ENCODE data around the gene LTBR.
A peak's percentile ranks its signal among the peaks of the same experiment; 100 is the strongest.
"Not testable (repeated sequence)": the region's sequence is repeated elsewhere in the genome, so short reads cannot be mapped to it uniquely, and the experiment has no call there.

Gene LTBR

DNA sequence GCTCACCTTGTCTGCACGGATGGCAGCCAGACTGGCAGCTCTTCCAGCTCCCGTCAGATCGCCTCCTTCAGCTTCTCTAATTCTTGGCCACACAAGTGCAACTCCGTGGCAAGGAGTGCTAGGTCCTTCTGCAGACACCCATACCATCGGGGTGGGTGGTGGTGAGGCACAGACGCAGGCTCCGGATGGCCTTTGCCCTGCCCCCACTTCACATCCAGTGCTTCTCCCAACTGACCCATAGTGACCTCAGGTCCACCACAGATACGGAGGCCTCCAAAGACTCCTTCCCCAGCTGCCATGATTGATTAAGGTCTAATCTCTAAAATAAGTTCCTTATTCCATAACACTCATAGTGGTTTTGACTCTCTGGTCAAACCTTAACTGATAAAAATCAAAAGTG, 40.9 kb downstream of the LTBR start:
- no peak for DNase-seq (ENCODE audit: low read depth in 2 of 2, low spot score in 1 of 2)

- no peak for DNase-seq (ENCODE audit: low read depth in 2 of 2, low spot score in 1 of 2)
Measured at GRCh38 chr12:6425590-6426531, 41.9 kb downstream of the LTBR start.

DNA sequence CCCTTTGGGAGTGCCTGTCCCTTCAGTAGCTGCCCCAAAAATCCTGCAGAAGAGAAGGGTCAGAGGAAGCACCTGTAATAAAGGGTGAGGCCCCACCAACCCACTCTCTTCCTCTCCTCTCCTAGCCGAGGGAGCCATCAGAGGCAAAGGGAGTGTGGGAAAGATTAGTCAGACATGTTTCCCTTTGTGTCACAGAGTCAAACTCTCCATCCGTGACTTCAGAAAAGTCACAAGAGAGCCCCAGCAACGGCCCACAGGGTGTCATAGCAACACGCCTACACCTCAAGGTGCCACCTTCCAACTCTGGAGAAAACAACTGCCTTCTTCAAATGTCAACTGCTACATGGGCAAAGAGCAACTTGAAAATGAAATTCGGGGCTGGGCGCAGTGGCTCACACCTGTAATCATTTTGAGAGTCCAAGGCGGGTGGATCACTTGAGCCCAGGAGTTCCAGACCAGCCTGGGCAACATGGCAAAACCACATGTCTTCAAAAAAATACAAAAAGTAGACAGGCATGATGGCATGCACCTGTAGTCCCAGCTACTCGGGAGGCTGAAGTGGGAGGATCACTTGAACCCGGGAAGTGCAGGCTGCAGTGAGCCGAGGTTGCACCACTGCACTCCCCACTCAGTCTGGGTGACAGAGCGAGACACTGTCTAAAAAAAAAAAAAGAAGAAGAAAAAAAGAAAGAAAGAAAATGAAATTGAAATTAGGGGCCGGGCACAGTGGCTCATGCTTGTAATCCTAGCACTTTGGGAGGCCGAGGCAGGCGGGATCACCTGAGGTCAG, 43.1 kb downstream of the LTBR start:
- peak; percentile 82 to 90 for DNase-seq (ENCODE audit: low read depth in 2 of 2, low spot score in 1 of 2)

GRCh38 chr12:6427796-6428195, 43.8 kb downstream of the LTBR start:
- not testable (repeated sequence) for DNase-seq (ENCODE audit: low read depth in 2 of 2, low spot score in 1 of 2)

- no peak for DNase-seq (ENCODE audit: low read depth in 2 of 2, low spot score in 1 of 2)
Measured at GRCh38 chr12:6428326-6428725, 44.4 kb downstream of the LTBR start.

DNA sequence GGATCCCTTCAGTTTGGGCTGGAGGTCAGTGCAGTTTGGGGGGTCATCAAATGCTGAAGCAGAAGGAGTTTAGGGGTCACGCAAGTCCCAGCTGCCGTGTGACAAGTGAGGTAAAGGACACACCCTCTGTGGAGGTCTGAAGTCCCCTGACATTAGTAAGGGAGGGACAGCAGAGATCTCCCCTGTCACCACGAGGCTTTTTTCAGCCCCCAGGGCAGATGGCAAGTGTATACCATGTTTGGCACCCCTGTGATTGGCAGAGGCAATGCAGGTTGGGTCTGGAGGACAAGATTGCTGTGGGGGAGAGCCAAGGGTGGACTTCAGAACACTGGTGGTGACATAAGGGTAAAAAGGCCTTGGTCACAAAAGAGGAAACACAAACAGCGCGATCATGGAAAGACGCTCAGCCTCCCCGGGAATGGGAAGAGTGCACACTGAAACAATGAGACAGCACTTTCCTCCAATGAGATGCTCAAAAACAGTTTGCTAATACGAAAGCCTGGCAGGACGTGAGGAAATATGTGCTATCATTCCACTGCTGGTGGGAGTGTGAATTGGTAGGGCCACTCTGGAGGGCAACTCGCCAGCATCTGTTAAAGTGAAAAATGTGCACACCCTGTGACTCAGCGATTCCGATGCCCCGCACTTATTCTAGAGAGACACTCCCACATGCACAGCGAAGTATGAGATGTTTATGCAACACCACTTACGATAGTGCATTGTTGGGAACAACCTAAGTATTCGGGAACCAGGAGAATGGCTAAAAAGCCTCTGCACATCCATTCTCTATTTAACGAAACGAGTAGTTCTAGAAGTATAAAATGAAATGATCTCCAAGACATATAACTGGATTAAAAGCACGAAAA, 46.4 kb downstream of the LTBR start:
- peak in 1 of 2 donors; percentile 43 for DNase-seq (ENCODE audit: low read depth in 2 of 2, low spot score in 1 of 2)

- no peak for DNase-seq (ENCODE audit: low read depth in 2 of 2, low spot score in 1 of 2)
Measured at GRCh38 chr12:6432991-6433390, 49.0 kb downstream of the LTBR start.

DNA sequence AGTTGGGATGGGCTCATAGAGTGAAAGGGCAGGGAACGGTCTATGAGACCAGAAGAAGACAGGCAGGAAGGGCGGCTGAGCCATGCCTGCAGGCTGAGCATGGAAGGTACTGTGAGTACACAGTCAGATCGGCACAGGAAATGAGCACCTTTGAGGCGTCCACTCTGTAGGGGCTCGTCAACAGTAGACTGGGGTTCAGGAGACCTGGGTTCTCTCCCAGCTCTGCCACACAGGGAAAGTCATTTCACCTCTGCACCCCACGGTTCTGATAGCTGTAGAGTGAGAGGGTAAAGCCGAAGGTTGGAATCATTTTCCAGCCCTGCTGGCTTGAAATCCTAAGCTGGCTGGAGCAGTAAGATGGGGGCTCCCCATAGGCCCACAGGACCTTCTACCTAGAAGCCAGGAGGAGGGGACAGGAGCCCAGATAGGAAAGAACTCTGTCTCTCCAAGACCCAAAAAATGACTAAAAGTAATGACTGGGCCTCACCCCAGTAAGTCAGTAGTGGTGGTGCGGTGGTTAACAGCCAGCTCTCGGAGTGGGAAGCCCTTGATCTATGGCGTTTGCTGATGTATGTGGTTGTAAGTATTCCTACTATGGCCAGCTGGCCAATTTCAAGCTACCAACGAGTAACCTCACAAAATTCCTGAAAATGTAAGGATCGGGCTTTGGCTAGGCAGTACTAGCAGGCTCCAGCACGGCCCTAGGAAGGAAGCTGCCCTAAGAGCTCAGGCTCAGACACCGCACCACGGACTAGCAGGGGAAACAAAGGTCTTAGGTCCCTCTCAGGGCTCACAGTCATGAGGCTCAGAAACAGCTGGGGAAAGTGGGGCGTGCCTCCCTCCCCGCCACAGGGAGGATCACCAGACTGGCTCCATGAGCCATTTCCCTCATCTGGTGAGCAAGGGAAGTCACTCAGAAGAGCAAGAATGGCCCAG, 50.5 kb downstream of the LTBR start:
- no peak for DNase-seq (ENCODE audit: low read depth in 2 of 2, low spot score in 1 of 2)

GRCh38 chr12:6435961-6436715, 52.2 kb downstream of the LTBR start:
- no peak for DNase-seq (ENCODE audit: low read depth in 2 of 2, low spot score in 1 of 2)

DNA sequence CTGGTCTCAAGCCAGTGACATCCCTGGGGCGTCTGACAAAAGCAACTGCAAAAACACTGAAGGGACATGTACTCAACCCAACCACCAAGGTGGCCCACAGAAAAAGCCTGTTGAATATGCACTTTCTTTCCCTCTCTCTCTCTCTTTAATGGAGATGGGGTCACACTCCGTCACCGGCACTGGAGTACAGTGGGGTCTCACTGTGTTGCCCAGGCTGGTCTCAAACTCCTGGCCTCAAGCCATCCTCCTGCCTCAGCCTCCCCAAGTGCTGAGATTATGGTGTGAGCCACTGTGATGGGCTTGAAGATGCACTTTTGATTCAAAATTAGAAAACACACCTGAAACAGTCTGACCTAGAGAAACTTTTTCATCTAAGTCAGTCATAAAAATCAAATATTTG, 53.6 kb downstream of the LTBR start:
- no peak for DNase-seq (ENCODE audit: low read depth in 2 of 2, low spot score in 1 of 2)

GRCh38 chr12:6438345-6438744, 54.4 kb downstream of the LTBR start:
- no peak for DNase-seq (ENCODE audit: low read depth in 2 of 2, low spot score in 1 of 2)

DNA sequence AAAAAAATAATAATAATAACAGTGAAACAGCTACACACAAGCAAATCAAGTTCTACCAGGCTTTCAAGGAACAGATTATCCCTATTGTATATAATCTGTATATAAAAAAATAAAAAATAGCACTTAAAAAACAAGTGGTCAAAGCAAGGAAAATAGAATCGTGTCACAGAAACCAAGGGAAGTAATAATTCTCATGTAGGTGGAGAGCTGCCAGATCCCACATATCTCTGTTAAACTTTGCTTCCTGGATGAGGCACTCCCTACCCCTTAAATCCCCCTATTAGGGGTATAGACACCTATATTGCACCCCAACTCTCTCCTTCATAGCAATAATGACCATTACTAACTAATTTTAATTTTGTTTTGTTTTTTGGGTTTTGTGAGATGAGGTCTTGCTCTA, 56.4 kb downstream of the LTBR start:
- DNase-seq (ENCODE audit: low read depth in 2 of 2, low spot score in 1 of 2): no peak
